Motor neuron (in vitro differentiated cells): ENCODE data around the gene SPTLC1. TPM values are rescaled to one million over a fixed set of nuclear protein-coding genes. Genes with fewer than 3 reads are reported as not detected.
"Not testable (repeated sequence)": the region's sequence is repeated elsewhere in the genome, so short reads cannot be mapped to it uniquely, and the experiment has no call there.

Experiments
- ATAC-seq, 8 experiments: fragments of 200-7000 bp; cut with Tn5 transposase; replicated peaks in 6 of 8; 2 replicates each; pipeline ENCODE4 v1.8.0; 2021; ENCODE audit warnings: mild to moderate bottlenecking in 8 of 8, moderate library complexity in 8 of 8
- H3K27ac ChIP-seq, 2 donors: fragments of 250-450 bp; sonication (Bioruptor Pico); 2 replicates each; pipeline ENCODE4 v1.9.0; 2021; ENCODE audit warnings: antibody characterized with exemption in 2 of 2, mild to moderate bottlenecking in 2 of 2, moderate library complexity in 1 of 2
- H3K4me1 ChIP-seq, 2 donors: fragments of 250-450 bp; sonication (Bioruptor Pico); replicated peaks in 1 of 2; 2 replicates each; pipeline ENCODE4 v1.6.1; 2021; ENCODE audit warnings: antibody characterized with exemption in 2 of 2, mild to moderate bottlenecking in 2 of 2, moderate library complexity in 1 of 2
- H3K4me3 ChIP-seq, 5 donors: fragments of 250-450 bp; sonication (Bioruptor Pico); 2 replicates each; pipeline ENCODE4 v1.9.0; 2021; ENCODE audit warnings: antibody characterized with exemption in 5 of 5, mild to moderate bottlenecking in 5 of 5, moderate library complexity in 4 of 5
- WGBS, 10 experiments: fragments of 450-650 bp; shearing (Covaris generic); methylation state at CpG; one replicate each; pipeline ENCODE4 v1.0.0; 2022; 5-methylcytosine and 5-hydroxymethylcytosine counted together
- in situ Hi-C, 9 experiments: fragments of 400-800 bp; cut with MboI; loops; one replicate each; pipeline ENCODE4 v1.15.0; 2021; ENCODE audit warnings: low sequenced_read_pairs in 9 of 9, low pct_unique_long_range_greater_than_20kb in 2 of 9; ENCODE audit not compliant: unreplicated experiment in 9 of 9
- total RNA-seq, 8 experiments: library from RNA; unstranded; fragments of 300-600 nt; gene quantifications; 2 replicates each; pipeline versions ENCODE4 v1.2.3 to v1.2.4, GENCODE V29; 2022

SPTLC1 gene
- total RNA-seq, 8 experiments from 2014 or later = 32.3 to 93.8 (median 59.6) TPM

GRCh38 chr9:92150501-92151470 lies 35.6 kb upstream of the SPTLC1 start:
- H3K27ac ChIP-seq, ATAC-seq, in situ Hi-C loops, H3K4me3 ChIP-seq: not testable (repeated sequence)
- WGBS, 10 experiments = 24 to 100% (median 73%) methylated on average over 1 to 7 of the region's 7 CpGs
- H3K4me1 ChIP-seq = peaks cover 26 to 42% of the 10 kb centered on the region in 2 donors

DNA sequence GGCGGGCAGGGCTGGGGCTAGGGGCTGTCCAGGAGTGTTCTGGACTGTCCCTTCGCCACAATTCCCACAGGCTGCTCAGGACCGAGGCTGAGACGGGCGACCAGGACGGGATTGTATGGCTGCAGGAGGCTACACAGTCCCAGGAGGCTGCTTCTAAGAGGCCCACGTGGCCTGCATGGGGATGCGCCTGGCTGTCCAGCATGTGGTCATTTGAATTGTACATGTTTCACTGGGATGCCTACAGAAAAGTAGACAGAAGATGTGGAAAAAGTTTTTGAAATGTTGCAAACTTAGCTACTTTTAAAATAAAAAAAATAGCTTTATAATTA lies 32.6 kb upstream of the SPTLC1 start:
- Histone ChIP-seq H3K4me3 (no peak overlapping the region), H3K27ac (peak overlapping the region; percentile 54 to 92), H3K4me1 (peaks cover 13 to 23% of the 10 kb centered on the region in 2 donors)
- ATAC-seq = peak in 6 of 8 experiments; percentile 2 to 51 (median 23)
- in situ Hi-C loops = loop anchor here in 8 of 9 experiments (25.0 kb wide), 3 partner anchors 89 to 639 kb away; no protein-coding TSS in a partner anchor
- 50 to 85% methylated on average over 2 to 4 of the region's 8 CpGs; no CpG with 5 or more reads in 8 of the 10 experiments for WGBS, 10 experiments

GRCh38 chr9:92147030-92147851 lies 32.0 kb upstream of the SPTLC1 start:
- Histone ChIP-seq H3K27ac (peak overlapping the region; percentile 54 to 92), H3K4me3 (no peak overlapping the region), H3K4me1 (peaks cover 13 to 22% of the 10 kb centered on the region in 2 donors)
- in situ Hi-C loops = loop anchor here in 8 of 9 experiments (25.0 kb wide), 3 partner anchors 90 to 640 kb away; no protein-coding TSS in a partner anchor
- WGBS, 10 experiments = 0 to 80% (median 53%) methylated on average over 1 to 5 of the region's 21 CpGs; no CpG with 5 or more reads in 3 of the 10 experiments
- ATAC-seq = peak; percentile 80 to 98 (median 96)

DNA sequence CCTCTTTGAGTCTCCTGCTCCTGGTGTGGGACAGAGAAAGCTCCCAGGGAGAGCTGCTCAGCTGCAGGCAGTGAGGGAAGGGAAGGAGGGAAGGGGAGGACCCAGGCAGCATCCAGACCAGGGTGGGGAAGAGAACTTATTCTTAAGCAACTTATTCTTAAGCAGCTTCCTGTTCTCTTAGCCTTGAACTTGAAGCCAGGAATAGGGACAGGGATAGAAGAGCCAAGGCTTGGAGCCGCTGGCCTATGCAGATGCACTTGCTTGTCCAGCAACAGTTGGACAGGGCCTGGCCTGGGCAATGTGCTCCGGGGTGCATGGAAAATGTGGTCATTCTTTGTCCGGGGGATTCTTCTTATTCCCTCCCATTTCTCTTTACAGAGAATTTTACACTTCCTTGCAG lies 31.4 kb upstream of the SPTLC1 start:
- Histone ChIP-seq H3K4me1 (peaks cover 13 to 21% of the 10 kb centered on the region in 2 donors), H3K4me3 (no peak overlapping the region), H3K27ac (peak overlapping the region; percentile 42 to 92)
- in situ Hi-C loops = loop anchor here in 8 of 9 experiments (25.0 kb wide), 3 partner anchors 91 to 641 kb away; no protein-coding TSS in a partner anchor
- 5 to 40% (median 18%) methylated on average over 2 of the region's 3 CpGs; no CpG with 5 or more reads in 7 of the 10 experiments for WGBS, 10 experiments
- ATAC-seq = peak; percentile 15 to 47 (median 21)

DNA sequence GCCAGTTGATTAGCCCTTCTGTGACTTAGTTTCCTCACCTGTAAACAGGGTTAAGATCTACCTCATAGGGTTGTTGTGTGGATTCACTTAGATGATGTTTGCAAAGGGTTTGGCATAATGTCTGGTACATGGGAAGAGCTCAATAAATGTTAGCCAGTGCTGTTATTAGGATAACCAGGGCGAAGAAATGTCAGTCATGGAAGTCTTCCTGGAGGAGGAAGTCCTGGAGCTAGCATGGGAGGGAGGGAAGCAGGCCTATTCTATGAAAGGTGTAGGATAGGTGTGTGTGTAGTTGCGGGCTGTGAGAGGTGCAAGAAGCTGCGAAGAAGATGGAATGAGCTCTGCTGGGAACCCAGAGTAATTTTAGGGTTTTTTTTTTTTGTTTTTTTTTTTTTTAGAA lies 30.6 kb upstream of the SPTLC1 start:
- H3K4me1 ChIP-seq = peaks cover 13 to 16% of the 10 kb centered on the region in 2 donors
- WGBS, 10 experiments = 100% methylated on average over 1 to 3 of the region's 3 CpGs; no CpG with 5 or more reads in 5 of the 10 experiments
- not testable (repeated sequence) for H3K27ac ChIP-seq, ATAC-seq, H3K4me3 ChIP-seq
- in situ Hi-C loops = loop anchor here in 8 of 9 experiments (25.0 kb wide), 3 partner anchors 92 to 642 kb away; no protein-coding TSS in a partner anchor

DNA sequence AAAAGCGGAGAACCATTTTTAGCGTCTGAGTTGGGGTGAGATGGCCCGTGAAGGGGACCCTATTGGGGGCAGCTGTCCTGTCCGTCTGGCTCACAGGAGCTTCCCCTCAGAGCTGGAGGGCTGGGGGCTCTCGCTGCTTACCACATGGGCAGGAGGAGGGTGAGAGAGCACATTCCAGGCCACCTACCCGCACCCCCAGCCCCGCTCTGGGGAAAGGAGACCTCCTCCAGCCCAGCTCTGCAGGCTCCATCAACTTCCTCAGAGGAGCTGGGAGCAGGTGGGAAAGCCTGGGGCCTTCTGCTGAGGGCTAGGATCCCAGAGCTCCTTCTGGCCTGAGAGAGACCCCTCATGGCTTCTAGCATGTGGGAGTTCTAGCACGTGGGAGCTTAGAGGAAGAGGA lies 27.1 kb upstream of the SPTLC1 start:
- no peak overlapping the region for H3K4me3 ChIP-seq
- no peak overlapping the region for H3K27ac ChIP-seq
- peaks cover 11 to 16% of the 10 kb centered on the region in 2 donors for H3K4me1 ChIP-seq
- WGBS, 10 experiments = 100% methylated on average over 2 of the region's 8 CpGs; no CpG with 5 or more reads in 9 of the 10 experiments
- no peak for ATAC-seq
- in situ Hi-C loops = loop anchor here in 8 of 9 experiments (25.0 kb wide), 3 partner anchors 95 to 645 kb away; no protein-coding TSS in a partner anchor

DNA sequence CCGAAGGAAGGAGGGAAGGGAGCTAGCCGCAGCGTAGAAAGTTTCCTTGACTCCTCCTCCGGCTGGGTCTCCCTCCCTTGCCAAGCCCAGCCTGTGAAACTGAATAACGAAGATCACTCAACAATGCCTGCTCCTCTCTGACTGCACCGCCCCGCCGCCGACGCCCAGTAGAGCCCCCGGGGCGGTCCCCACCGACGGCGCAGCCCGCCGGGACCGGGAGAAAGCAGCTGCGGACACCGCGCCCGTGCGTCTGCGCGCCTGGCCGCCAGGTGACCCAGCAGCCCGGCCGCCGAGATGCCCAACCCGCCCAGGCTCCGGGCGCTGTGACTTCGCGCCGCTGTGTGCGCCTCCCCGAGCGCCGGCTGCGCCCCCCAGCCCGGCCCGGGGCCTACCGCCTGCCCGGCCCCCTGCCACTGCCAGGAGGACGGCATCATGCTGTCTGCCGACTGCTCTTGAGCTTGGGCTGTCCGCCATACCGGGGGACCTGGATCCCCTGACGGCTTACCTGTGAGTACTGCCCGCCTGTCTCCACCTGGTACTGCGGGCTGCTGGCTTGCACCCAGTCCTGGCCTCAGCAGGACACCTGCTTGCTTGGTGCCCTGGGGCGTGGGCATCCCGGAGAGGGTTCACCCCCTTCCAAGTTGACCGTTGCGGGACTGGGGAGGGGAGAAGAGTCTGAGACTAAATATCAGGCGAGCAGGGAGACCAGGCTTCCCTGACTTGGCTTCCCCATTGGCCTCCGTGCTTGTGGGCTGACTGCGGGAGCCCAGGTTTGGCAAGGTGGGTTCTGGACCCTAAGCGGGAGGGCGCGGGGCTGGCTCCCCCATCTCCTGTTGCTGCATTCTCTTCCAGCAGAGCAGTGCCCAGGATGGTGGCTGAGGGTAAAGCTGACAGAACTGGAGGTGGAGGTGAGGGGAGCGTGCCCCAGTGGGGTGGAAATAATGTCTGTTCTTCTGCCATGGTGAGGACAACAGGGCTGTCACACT lies 26.2 kb upstream of the SPTLC1 start:
- in situ Hi-C loops = loop anchor here in 8 of 9 experiments (25.0 kb wide), 3 partner anchors 96 to 646 kb away; no protein-coding TSS in a partner anchor
- Histone ChIP-seq H3K4me3 (peak overlapping the region; percentile 8 to 28 (median 14)), H3K27ac (no peak overlapping the region), H3K4me1 (peaks cover 4 to 7% of the 10 kb centered on the region in 2 donors)
- 0 to 56% (median 21%) methylated on average over 1 to 12 of the region's 62 CpGs; no CpG with 5 or more reads in 3 of the 10 experiments for WGBS, 10 experiments
- ATAC-seq = peak; percentile 43 to 79 (median 72)

- in situ Hi-C loops = loop anchor here in 8 of 9 experiments (25.0 kb wide), 3 partner anchors 97 to 647 kb away; no protein-coding TSS in a partner anchor
- Histone ChIP-seq H3K4me3 (peak overlapping the region in 2 of 5 donors; percentile 14 to 26), H3K4me1 (peaks cover 4 to 6% of the 10 kb centered on the region in 2 donors), H3K27ac (no peak overlapping the region)
- 0% methylated on average over 1 to 3 of the region's 6 CpGs; no CpG with 5 or more reads in 7 of the 10 experiments for WGBS, 10 experiments
- peak in 7 of 8 experiments; percentile 1 to 9 (median 3) for ATAC-seq
Observed at GRCh38 chr9:92140754-92141143, 25.5 kb upstream of the SPTLC1 start.

- H3K27ac ChIP-seq = no peak overlapping the region
- in situ Hi-C loops = loop anchor here in 8 of 9 experiments (25.0 kb wide), 3 partner anchors 97 to 647 kb away; no protein-coding TSS in a partner anchor
- peaks cover 4 to 6% of the 10 kb centered on the region in 2 donors for H3K4me1 ChIP-seq
- peak; percentile 9 to 62 (median 46) for ATAC-seq
- no peak overlapping the region for H3K4me3 ChIP-seq
- 0 to 60% (median 30%) methylated on average over 1 to 6 of the region's 16 CpGs; no CpG with 5 or more reads in 4 of the 10 experiments for WGBS, 10 experiments
Observed at GRCh38 chr9:92140074-92140753, 25.0 kb upstream of the SPTLC1 start.

GRCh38 chr9:92138960-92139540 lies 23.8 kb upstream of the SPTLC1 start:
- H3K4me3 ChIP-seq, H3K27ac ChIP-seq, H3K4me1 ChIP-seq: not testable (repeated sequence)
- in situ Hi-C loops = loop anchor here in 8 of 9 experiments (10.0 to 25.0 kb wide), 4 partner anchors 98 to 648 kb away; no protein-coding TSS in a partner anchor
- 80 to 100% methylated on average over 1 to 2 of the region's 5 CpGs; no CpG with 5 or more reads in 8 of the 10 experiments for WGBS, 10 experiments
- peak in 2 of 8 experiments; percentile 10 to 44 for ATAC-seq
